GM12878 (cell line): ENCODE data around the gene RPL7A. TPM values are rescaled to one million over a fixed set of nuclear protein-coding genes. Genes with fewer than 3 reads are reported as not detected.
"Not testable (repeated sequence)": the region's sequence is repeated elsewhere in the genome, so short reads cannot be mapped to it uniquely, and the experiment has no call there.

Experiments used
- ATAC-seq: fragments of 200-7000 bp; cut with Tn5 transposase; 3 replicates; pipeline ENCODE4 v1.9.1; 2020; ENCODE audit warnings: mild to moderate bottlenecking, moderate library complexity
- BruUV-seq: library from RNA; stranded (reverse); fragments of 400-500 nt; replicated peaks from 2 replicates; lab custom pipeline; 2021; lab: Mats Ljungman, UMichigan
- CTCF ChIA-PET: fragments of 300-600 bp; sonication (Branson Sonifier 250); formaldehyde crosslinking; extraction: SDS; loops from one replicate; lab custom pipeline; 2021; ENCODE audit warnings: inconsistent platforms; lab: Yijun Ruan, JAX
- POLR2A ChIA-PET: fragments of 350-600 bp; formaldehyde crosslinking; extraction: SDS; loops from one replicate; lab custom pipeline; 2021; ENCODE audit warnings: inconsistent platforms; lab: Charles Lee
- RAD21 ChIA-PET: fragments of 300-600 bp; sonication (Branson Sonifier 250); formaldehyde crosslinking; loops from one replicate; lab custom pipeline; 2023; ENCODE audit warnings: antibody characterized with exemption; ENCODE audit not compliant: unreplicated experiment; lab: Charles Lee
- SMC1A ChIA-PET: fragments of 300-600 bp; sonication (Branson Sonifier 250); formaldehyde crosslinking; loops from one replicate; lab custom pipeline; 2023; ENCODE audit not compliant: unreplicated experiment, uncharacterized antibody; lab: Charles Lee
- DNase-seq: peaks from one replicate; pipeline ENCODE4 v3.0.0-alpha.2; 2011; ENCODE audit warnings: low read depth, low spot score
- FAIRE-seq: peaks from 3 replicates; lab custom pipeline; 2011; peaks lifted over from hg19 to GRCh38; lab: Jason Lieb, UNC
- H2AFZ ChIP-seq: 2 replicates; pipeline ENCODE4 v1.6.0; 2011; ENCODE audit warnings: low read depth, low read length, control low read depth; ENCODE audit not compliant: control insufficient read depth
- H3K27ac ChIP-seq: 2 replicates; pipeline ENCODE4 v1.5.1; 2011; ENCODE audit warnings: control low read depth; ENCODE audit not compliant: control insufficient read depth, insufficient read depth
- H3K27me3 ChIP-seq, 2 experiments: replicated peaks in 1 of 2; 2 replicates each; pipeline versions ENCODE4 v1.6.0 to v1.6.1; 2011; ENCODE audit warnings: low read length in 1 of 2; ENCODE audit not compliant: control insufficient read depth in 2 of 2, insufficient read depth in 2 of 2
- H3K36me3 ChIP-seq, 2 experiments: 2 replicates each; pipeline ENCODE4 v1.5.1; 2011; ENCODE audit warnings: low read length in 1 of 2; ENCODE audit not compliant: control insufficient read depth in 2 of 2, insufficient read depth in 2 of 2
- H3K4me1 ChIP-seq: 2 replicates; pipeline ENCODE4 v1.6.1; 2011; ENCODE audit warnings: mild to moderate bottlenecking, low read length, moderate library complexity, mixed read lengths; ENCODE audit not compliant: control insufficient read depth, insufficient read depth
- H3K4me2 ChIP-seq: 2 replicates; pipeline ENCODE4 v1.6.0; 2011; ENCODE audit warnings: control low read depth; ENCODE audit not compliant: control insufficient read depth, insufficient read depth
- H3K4me3 ChIP-seq: fragments of 200-600 bp; sonication (generic); 2 replicates; pipeline ENCODE4 v1.5.1; 2016
- H3K79me2 ChIP-seq: 2 replicates; pipeline ENCODE4 v1.6.0; 2011; ENCODE audit warnings: low read length; ENCODE audit not compliant: control insufficient read depth, insufficient read depth
- H3K9ac ChIP-seq: 2 replicates; pipeline ENCODE4 v1.8.0; 2011; ENCODE audit warnings: low read length, control low read depth, mixed read lengths; ENCODE audit not compliant: control insufficient read depth, insufficient read depth
- H3K9me3 ChIP-seq: replicated peaks from 3 replicates; pipeline ENCODE4 v1.5.1; 2011; ENCODE audit warnings: mild to moderate bottlenecking, low read length; ENCODE audit not compliant: control insufficient read depth, insufficient read depth
- H4K20me1 ChIP-seq: 2 replicates; pipeline ENCODE4 v1.6.0; 2011; ENCODE audit not compliant: control insufficient read depth, insufficient read depth
- FOXK2 ChIP-seq: fragments of 450-650 bp; IDR thresholded peaks from 2 replicates; pipeline ENCODE4 v1.6.1; 2017; ENCODE audit warnings: mild to moderate bottlenecking, moderate library complexity
- IRF3 ChIP-seq: fragments of 450-650 bp; IDR thresholded peaks from 2 replicates; pipeline ENCODE4 v1.6.1; 2014; ENCODE audit warnings: mild to moderate bottlenecking
- NR2C1 ChIP-seq: fragments of 450-650 bp; IDR thresholded peaks from 2 replicates; pipeline ENCODE4 v1.6.1; 2017; ENCODE audit warnings: antibody characterized with exemption, mild to moderate bottlenecking, moderate library complexity
- SKIL ChIP-seq: fragments of 450-650 bp; IDR thresholded peaks from 2 replicates; pipeline ENCODE4 v1.6.1; 2017; ENCODE audit warnings: mild to moderate bottlenecking, low read depth, inconsistent platforms; ENCODE audit not compliant: poor library complexity, severe bottlenecking
- SP1 ChIP-seq: IDR thresholded peaks from one replicate; pipeline ENCODE4 v1.6.1; 2011; ENCODE audit warnings: low read depth, low read length
- TAF1 ChIP-seq: IDR thresholded peaks from 2 replicates; pipeline ENCODE4 v1.6.1; 2011; ENCODE audit warnings: mild to moderate bottlenecking, low read depth, low read length, borderline replicate concordance
- WGBS: methylation state at CpG from one replicate; pipeline ENCODE4 v1.1.6; 2016; ENCODE audit warnings: low lambda C conversion rate; ENCODE audit not compliant: insufficient replicate concordance, insufficient coverage; ENCODE audit errors: missing lambda C conversion rate; 5-methylcytosine and 5-hydroxymethylcytosine counted together
- in situ Hi-C: fragments of 300-500 bp; cut with MboI; formaldehyde crosslinking; loops from 9 replicates; pipeline ENCODE4 v1.14.3; 2018; ENCODE audit warnings: mixed read lengths
- intact Hi-C: fragments of 100-400 bp; cut with micrococcal nuclease; formaldehyde crosslinking; loops from one replicate; pipeline ENCODE4 v1.14.2; 2022; ENCODE audit not compliant: unreplicated experiment
- polyA plus RNA-seq, 11 experiments: library from polyadenylated mRNA; depleted of rRNA in 4 of 11; unstranded in 6 of 11; stranded (reverse) in 5 of 11; fragments of >200 nt; fragmentation: Nextera tagmentation in 4 of 11; fragmentation: Illumina TruSeq in 1 of 11; extraction: Ambion mirVana in 4 of 11; extraction: Trizol in 1 of 11; gene quantifications; 1 replicate in 1 of 11; 2 replicates in 10 of 11; pipeline versions ENCODE4 v1.2.1 to v1.2.3, GENCODE V29; 2011 to 2016; ENCODE audit warnings: inconsistent platforms in 2 of 11, missing spikeins in 2 of 11, low read depth in 1 of 11
- total RNA-seq, 4 experiments: library from RNA; depleted of rRNA in 3 of 4; stranded (reverse); fragments of >200 nt in 3 of 4; fragmentation: Illumina TruSeq in 1 of 4; extraction: Trizol in 1 of 4; gene quantifications; 2 replicates each; pipeline versions ENCODE4 v1.2.1 to v1.2.3, GENCODE V29; 2013 to 2021
- TF ChIP-seq, protein P1 (sequence below): fragments of 450-650 bp; IDR thresholded peaks from 2 replicates; pipeline ENCODE4 v1.6.1; 2017; ENCODE audit warnings: mild to moderate bottlenecking, moderate library complexity

Gene RPL7A
- total and polyA plus RNA-seq, 10 of the 15 experiments (the other 5 are each of a cell fraction or from before 2014, with no cell fraction given), result 917 to 5,193 (median 3,326) TPM

GRCh38 chr9:133389562-133389961 lies 41.5 kb downstream of the RPL7A start (continued):
- no peak for TF ChIP-seq SKIL

DNA sequence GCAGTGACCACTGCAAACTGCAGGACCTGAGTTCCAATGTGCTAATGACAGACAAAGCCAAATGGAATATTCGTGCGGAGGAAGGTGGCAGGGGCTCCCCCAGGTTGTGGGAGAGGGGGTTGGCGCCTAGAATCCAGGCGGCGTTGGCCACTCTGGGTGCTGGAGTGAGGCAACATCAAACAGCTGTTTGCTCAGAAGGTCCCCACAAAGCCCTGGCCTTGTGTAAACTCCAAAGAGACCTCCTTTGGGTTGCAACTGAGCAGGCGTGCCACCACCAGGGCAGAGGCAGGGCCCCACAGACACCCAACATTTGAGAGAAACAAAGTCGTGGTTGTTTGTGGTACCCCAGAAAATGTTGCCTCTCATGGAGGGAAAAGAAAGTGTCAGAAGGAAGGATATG lies 42.7 kb downstream of the RPL7A start:
- in situ Hi-C loops, result no loop called here
- H3K27me3 ChIP-seq, result no peaks in the 10 kb centered on the region
- RAD21 ChIA-PET, result no interaction called here
- CTCF ChIA-PET, result interaction anchor here (0.6 kb wide), 1 partner anchor 152 kb away, joined by 3 read pairs; no protein-coding TSS in a partner anchor
- ATAC-seq (no peak), FAIRE-seq (no peak), DNase-seq (no peak)
- no peak overlapping the region for H3K4me3 ChIP-seq
- intact Hi-C loops, result no loop called here
- no peak overlapping the region for H3K4me2 ChIP-seq
- H3K9me3 ChIP-seq, result no peaks in the 10 kb centered on the region
- POLR2A ChIA-PET, result no interaction called here
- H3K4me1 ChIP-seq, result no peaks in the 10 kb centered on the region
- H3K79me2 ChIP-seq, result no peaks in the 10 kb centered on the region
- H3K27ac ChIP-seq, result no peak overlapping the region
- SMC1A ChIA-PET, result no interaction called here
- BruUV-seq, result no TSS peak
- no peak overlapping the region for H2AFZ ChIP-seq
- no peaks in the 10 kb centered on the region for H3K36me3 ChIP-seq
- H3K9ac ChIP-seq, result no peak overlapping the region
- no peaks in the 10 kb centered on the region for H4K20me1 ChIP-seq
- TF ChIP-seq FOXK2, result no peak
- no peak for TF ChIP-seq IRF3
- TF ChIP-seq TAF1, result no peak
- no peak for TF ChIP-seq SP1
- TF ChIP-seq, protein P1, sequence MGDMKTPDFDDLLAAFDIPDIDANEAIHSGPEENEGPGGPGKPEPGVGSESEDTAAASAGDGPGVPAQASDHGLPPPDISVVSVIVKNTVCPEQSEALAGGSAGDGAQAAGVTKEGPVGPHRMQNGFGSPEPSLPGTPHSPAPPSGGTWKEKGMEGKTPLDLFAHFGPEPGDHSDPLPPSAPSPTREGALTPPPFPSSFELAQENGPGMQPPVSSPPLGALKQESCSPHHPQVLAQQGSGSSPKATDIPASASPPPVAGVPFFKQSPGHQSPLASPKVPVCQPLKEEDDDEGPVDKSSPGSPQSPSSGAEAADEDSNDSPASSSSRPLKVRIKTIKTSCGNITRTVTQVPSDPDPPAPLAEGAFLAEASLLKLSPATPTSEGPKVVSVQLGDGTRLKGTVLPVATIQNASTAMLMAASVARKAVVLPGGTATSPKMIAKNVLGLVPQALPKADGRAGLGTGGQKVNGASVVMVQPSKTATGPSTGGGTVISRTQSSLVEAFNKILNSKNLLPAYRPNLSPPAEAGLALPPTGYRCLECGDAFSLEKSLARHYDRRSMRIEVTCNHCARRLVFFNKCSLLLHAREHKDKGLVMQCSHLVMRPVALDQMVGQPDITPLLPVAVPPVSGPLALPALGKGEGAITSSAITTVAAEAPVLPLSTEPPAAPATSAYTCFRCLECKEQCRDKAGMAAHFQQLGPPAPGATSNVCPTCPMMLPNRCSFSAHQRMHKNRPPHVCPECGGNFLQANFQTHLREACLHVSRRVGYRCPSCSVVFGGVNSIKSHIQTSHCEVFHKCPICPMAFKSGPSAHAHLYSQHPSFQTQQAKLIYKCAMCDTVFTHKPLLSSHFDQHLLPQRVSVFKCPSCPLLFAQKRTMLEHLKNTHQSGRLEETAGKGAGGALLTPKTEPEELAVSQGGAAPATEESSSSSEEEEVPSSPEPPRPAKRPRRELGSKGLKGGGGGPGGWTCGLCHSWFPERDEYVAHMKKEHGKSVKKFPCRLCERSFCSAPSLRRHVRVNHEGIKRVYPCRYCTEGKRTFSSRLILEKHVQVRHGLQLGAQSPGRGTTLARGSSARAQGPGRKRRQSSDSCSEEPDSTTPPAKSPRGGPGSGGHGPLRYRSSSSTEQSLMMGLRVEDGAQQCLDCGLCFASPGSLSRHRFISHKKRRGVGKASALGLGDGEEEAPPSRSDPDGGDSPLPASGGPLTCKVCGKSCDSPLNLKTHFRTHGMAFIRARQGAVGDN, result no peak
- TF ChIP-seq NR2C1, result no peak
- 36% methylated on average over 7 of the region's 7 CpGs for WGBS

- WGBS, result 30% methylated on average over 2 of the region's 4 CpGs
- H3K4me2 ChIP-seq, BruUV-seq, H3K9me3 ChIP-seq, H2AFZ ChIP-seq, ATAC-seq, RAD21 ChIA-PET, H3K27ac ChIP-seq, H4K20me1 ChIP-seq, H3K79me2 ChIP-seq, DNase-seq, FAIRE-seq, CTCF ChIA-PET, H3K9ac ChIP-seq, SMC1A ChIA-PET, H3K4me1 ChIP-seq, H3K4me3 ChIP-seq, in situ Hi-C loops, H3K36me3 ChIP-seq, intact Hi-C loops, H3K27me3 ChIP-seq, POLR2A ChIA-PET: not testable (repeated sequence)
Observed at GRCh38 chr9:133391449-133391848, 43.4 kb downstream of the RPL7A start.
